GM12878 (cell line): ENCODE data around the gene DEF6. TPM values are rescaled to one million over a fixed set of nuclear protein-coding genes. Genes with fewer than 3 reads are reported as not detected.

Source experiments
- ATAC-seq: fragments of 200-7000 bp; cut with Tn5 transposase; 3 replicates; pipeline ENCODE4 v1.9.1; 2020; ENCODE audit warnings: mild to moderate bottlenecking, moderate library complexity
- BruUV-seq: library from RNA; stranded (reverse); fragments of 400-500 nt; replicated peaks from 2 replicates; lab custom pipeline; 2021; lab: Mats Ljungman, UMichigan
- CTCF ChIA-PET: fragments of 300-600 bp; sonication (Branson Sonifier 250); formaldehyde crosslinking; extraction: SDS; loops from one replicate; lab custom pipeline; 2021; ENCODE audit warnings: inconsistent platforms; lab: Yijun Ruan, JAX
- POLR2A ChIA-PET: fragments of 350-600 bp; formaldehyde crosslinking; extraction: SDS; loops from one replicate; lab custom pipeline; 2021; ENCODE audit warnings: inconsistent platforms; lab: Charles Lee
- RAD21 ChIA-PET: fragments of 300-600 bp; sonication (Branson Sonifier 250); formaldehyde crosslinking; loops from one replicate; lab custom pipeline; 2023; ENCODE audit warnings: antibody characterized with exemption; ENCODE audit not compliant: unreplicated experiment; lab: Charles Lee
- SMC1A ChIA-PET: fragments of 300-600 bp; sonication (Branson Sonifier 250); formaldehyde crosslinking; loops from one replicate; lab custom pipeline; 2023; ENCODE audit not compliant: unreplicated experiment, uncharacterized antibody; lab: Charles Lee
- DNase-seq: peaks from one replicate; pipeline ENCODE4 v3.0.0-alpha.2; 2011; ENCODE audit warnings: low read depth, low spot score
- FAIRE-seq: peaks from 3 replicates; lab custom pipeline; 2011; peaks lifted over from hg19 to GRCh38; lab: Jason Lieb, UNC
- H2AFZ ChIP-seq: 2 replicates; pipeline ENCODE4 v1.6.0; 2011; ENCODE audit warnings: low read depth, low read length, control low read depth; ENCODE audit not compliant: control insufficient read depth
- H3K27ac ChIP-seq: 2 replicates; pipeline ENCODE4 v1.5.1; 2011; ENCODE audit warnings: control low read depth; ENCODE audit not compliant: control insufficient read depth, insufficient read depth
- H3K27me3 ChIP-seq, 2 experiments: replicated peaks in 1 of 2; 2 replicates each; pipeline versions ENCODE4 v1.6.0 to v1.6.1; 2011; ENCODE audit warnings: low read length in 1 of 2; ENCODE audit not compliant: control insufficient read depth in 2 of 2, insufficient read depth in 2 of 2
- H3K36me3 ChIP-seq, 2 experiments: 2 replicates each; pipeline ENCODE4 v1.5.1; 2011; ENCODE audit warnings: low read length in 1 of 2; ENCODE audit not compliant: control insufficient read depth in 2 of 2, insufficient read depth in 2 of 2
- H3K4me1 ChIP-seq: 2 replicates; pipeline ENCODE4 v1.6.1; 2011; ENCODE audit warnings: mild to moderate bottlenecking, low read length, moderate library complexity, mixed read lengths; ENCODE audit not compliant: control insufficient read depth, insufficient read depth
- H3K4me2 ChIP-seq: 2 replicates; pipeline ENCODE4 v1.6.0; 2011; ENCODE audit warnings: control low read depth; ENCODE audit not compliant: control insufficient read depth, insufficient read depth
- H3K4me3 ChIP-seq: fragments of 200-600 bp; sonication (generic); 2 replicates; pipeline ENCODE4 v1.5.1; 2016
- H3K79me2 ChIP-seq: 2 replicates; pipeline ENCODE4 v1.6.0; 2011; ENCODE audit warnings: low read length; ENCODE audit not compliant: control insufficient read depth, insufficient read depth
- H3K9ac ChIP-seq: 2 replicates; pipeline ENCODE4 v1.8.0; 2011; ENCODE audit warnings: low read length, control low read depth, mixed read lengths; ENCODE audit not compliant: control insufficient read depth, insufficient read depth
- H3K9me3 ChIP-seq: replicated peaks from 3 replicates; pipeline ENCODE4 v1.5.1; 2011; ENCODE audit warnings: mild to moderate bottlenecking, low read length; ENCODE audit not compliant: control insufficient read depth, insufficient read depth
- H4K20me1 ChIP-seq: 2 replicates; pipeline ENCODE4 v1.6.0; 2011; ENCODE audit not compliant: control insufficient read depth, insufficient read depth
- ETV6 ChIP-seq, 2 experiments: fragments of 450-650 bp in 1 of 2; IDR thresholded peaks in 1 of 2; conservative IDR thresholded peaks in 1 of 2; 2 replicates each; pipeline ENCODE4 v1.6.1; 2014; ENCODE audit warnings: antibody characterized with exemption in 1 of 2, borderline replicate concordance in 1 of 2, low read depth in 1 of 2, mild to moderate bottlenecking in 1 of 2, moderate library complexity in 1 of 2
- HDAC2 ChIP-seq: fragments of 200-600 bp; sonication (generic); IDR thresholded peaks from 2 replicates; pipeline ENCODE4 v1.6.1; 2017
- JUND ChIP-seq: IDR thresholded peaks from 2 replicates; pipeline ENCODE4 v1.6.1; 2012; ENCODE audit warnings: low read depth, mild to moderate bottlenecking, low read length, improper control_type of control experiment, moderate library complexity
- KLF5 ChIP-seq: fragments of 450-650 bp; IDR thresholded peaks from 2 replicates; pipeline ENCODE4 v1.6.1; 2014; ENCODE audit warnings: mild to moderate bottlenecking; ENCODE audit not compliant: partially characterized antibody
- NKRF ChIP-seq: fragments of 450-650 bp; conservative IDR thresholded peaks from 2 replicates; pipeline ENCODE4 v1.6.1; 2017; ENCODE audit warnings: mild to moderate bottlenecking, moderate library complexity
- RUNX3 ChIP-seq: IDR thresholded peaks from 2 replicates; pipeline ENCODE4 v1.6.1; 2012; ENCODE audit warnings: low read length, inconsistent platforms
- SIX5 ChIP-seq: IDR thresholded peaks from 2 replicates; pipeline ENCODE4 v1.6.1; 2011; ENCODE audit warnings: mild to moderate bottlenecking, low read depth, low read length, moderate library complexity; ENCODE audit not compliant: severe bottlenecking
- SMC3 ChIP-seq: IDR thresholded peaks from 2 replicates; pipeline ENCODE4 v1.6.1; 2011; ENCODE audit warnings: low read length, improper control_type of control experiment, borderline replicate concordance
- SP1 ChIP-seq: IDR thresholded peaks from one replicate; pipeline ENCODE4 v1.6.1; 2011; ENCODE audit warnings: low read depth, low read length
- SUPT20H ChIP-seq: IDR thresholded peaks from 2 replicates; pipeline ENCODE4 v1.6.1; 2011; ENCODE audit warnings: low read depth, mild to moderate bottlenecking, low read length, moderate library complexity, borderline replicate concordance; ENCODE audit not compliant: control insufficient read depth
- SUZ12 ChIP-seq: fragments of 200-600 bp; sonication (generic); IDR thresholded peaks from one replicate; pipeline ENCODE4 v1.6.1; 2018; ENCODE audit warnings: antibody characterized with exemption, mild to moderate bottlenecking; ENCODE audit not compliant: unreplicated experiment
- TBL1XR1 ChIP-seq: IDR thresholded peaks from 2 replicates; pipeline ENCODE4 v1.6.1; 2012; ENCODE audit warnings: low read depth, low read length, improper control_type of control experiment
- TCF3 ChIP-seq: IDR thresholded peaks from 2 replicates; pipeline ENCODE4 v1.6.1; 2012; ENCODE audit warnings: low read depth, mild to moderate bottlenecking, low read length, borderline replicate concordance; ENCODE audit not compliant: insufficient read depth
- WGBS: methylation state at CpG from one replicate; pipeline ENCODE4 v1.1.6; 2016; ENCODE audit warnings: low lambda C conversion rate; ENCODE audit not compliant: insufficient replicate concordance, insufficient coverage; ENCODE audit errors: missing lambda C conversion rate; 5-methylcytosine and 5-hydroxymethylcytosine counted together
- in situ Hi-C: fragments of 300-500 bp; cut with MboI; formaldehyde crosslinking; loops from 9 replicates; pipeline ENCODE4 v1.14.3; 2018; ENCODE audit warnings: mixed read lengths
- intact Hi-C: fragments of 100-400 bp; cut with micrococcal nuclease; formaldehyde crosslinking; loops from one replicate; pipeline ENCODE4 v1.14.2; 2022; ENCODE audit not compliant: unreplicated experiment
- polyA plus RNA-seq, 11 experiments: library from polyadenylated mRNA; depleted of rRNA in 4 of 11; unstranded in 6 of 11; stranded (reverse) in 5 of 11; fragments of >200 nt; fragmentation: Nextera tagmentation in 4 of 11; fragmentation: Illumina TruSeq in 1 of 11; extraction: Ambion mirVana in 4 of 11; extraction: Trizol in 1 of 11; gene quantifications; 1 replicate in 1 of 11; 2 replicates in 10 of 11; pipeline versions ENCODE4 v1.2.1 to v1.2.3, GENCODE V29; 2011 to 2016; ENCODE audit warnings: inconsistent platforms in 2 of 11, missing spikeins in 2 of 11, low read depth in 1 of 11
- total RNA-seq, 4 experiments: library from RNA; depleted of rRNA in 3 of 4; stranded (reverse); fragments of >200 nt in 3 of 4; fragmentation: Illumina TruSeq in 1 of 4; extraction: Trizol in 1 of 4; gene quantifications; 2 replicates each; pipeline versions ENCODE4 v1.2.1 to v1.2.3, GENCODE V29; 2013 to 2021
- TF ChIP-seq, protein P1 (sequence below): fragments of 450-650 bp; formaldehyde crosslinking; IDR thresholded peaks from 2 replicates; pipeline ENCODE4 v1.5.0; 2022; ENCODE audit warnings: mild to moderate bottlenecking, missing genetic modification characterization

The DEF6 gene
- total and polyA plus RNA-seq, 10 of the 15 experiments (the other 5 are each of a cell fraction or from before 2014, with no cell fraction given): 3.3 to 69.5 (median 48.8) TPM

DNA sequence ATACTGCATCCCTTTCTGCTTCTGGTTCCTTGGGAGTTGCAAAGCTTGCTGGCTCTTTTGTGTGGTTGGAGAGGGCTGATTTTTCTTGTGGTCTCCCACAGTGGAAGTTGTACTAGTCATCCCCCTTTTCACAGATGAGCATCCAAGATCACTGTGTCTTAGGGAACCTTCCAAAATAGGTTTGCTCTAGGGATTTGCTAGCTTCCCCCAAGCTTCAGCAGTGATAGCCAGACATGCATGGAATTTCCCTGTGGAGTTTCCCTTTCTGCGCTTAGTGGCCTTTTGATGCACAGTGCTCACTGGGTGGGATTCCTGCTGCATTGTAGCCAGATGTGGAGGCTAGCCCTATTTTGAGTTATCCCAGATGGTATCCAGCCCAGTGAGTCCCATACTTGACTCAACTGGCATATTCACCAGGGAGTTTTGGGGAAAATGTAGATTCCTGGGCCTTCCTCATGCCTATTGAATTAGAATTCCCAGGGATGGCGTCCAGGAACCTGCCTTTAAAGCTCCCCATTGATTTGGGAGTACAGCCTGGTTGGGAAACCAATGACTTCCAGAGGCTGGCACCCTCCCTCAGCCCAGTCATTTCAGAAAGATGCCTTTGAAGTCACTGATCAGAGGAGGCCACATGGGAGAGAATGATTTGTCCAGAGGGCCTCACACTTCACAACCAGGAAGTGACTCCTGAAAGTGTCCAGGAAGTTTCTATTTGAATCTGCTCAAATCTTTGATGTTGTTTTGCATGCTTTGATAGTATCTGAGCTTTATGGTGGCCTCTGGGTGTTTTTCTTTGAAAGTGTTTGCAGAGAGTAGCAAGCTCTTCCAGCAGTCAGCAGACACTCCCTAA is 70.6 kb downstream of the DEF6 start (continued):
- TF ChIP-seq, protein P1, sequence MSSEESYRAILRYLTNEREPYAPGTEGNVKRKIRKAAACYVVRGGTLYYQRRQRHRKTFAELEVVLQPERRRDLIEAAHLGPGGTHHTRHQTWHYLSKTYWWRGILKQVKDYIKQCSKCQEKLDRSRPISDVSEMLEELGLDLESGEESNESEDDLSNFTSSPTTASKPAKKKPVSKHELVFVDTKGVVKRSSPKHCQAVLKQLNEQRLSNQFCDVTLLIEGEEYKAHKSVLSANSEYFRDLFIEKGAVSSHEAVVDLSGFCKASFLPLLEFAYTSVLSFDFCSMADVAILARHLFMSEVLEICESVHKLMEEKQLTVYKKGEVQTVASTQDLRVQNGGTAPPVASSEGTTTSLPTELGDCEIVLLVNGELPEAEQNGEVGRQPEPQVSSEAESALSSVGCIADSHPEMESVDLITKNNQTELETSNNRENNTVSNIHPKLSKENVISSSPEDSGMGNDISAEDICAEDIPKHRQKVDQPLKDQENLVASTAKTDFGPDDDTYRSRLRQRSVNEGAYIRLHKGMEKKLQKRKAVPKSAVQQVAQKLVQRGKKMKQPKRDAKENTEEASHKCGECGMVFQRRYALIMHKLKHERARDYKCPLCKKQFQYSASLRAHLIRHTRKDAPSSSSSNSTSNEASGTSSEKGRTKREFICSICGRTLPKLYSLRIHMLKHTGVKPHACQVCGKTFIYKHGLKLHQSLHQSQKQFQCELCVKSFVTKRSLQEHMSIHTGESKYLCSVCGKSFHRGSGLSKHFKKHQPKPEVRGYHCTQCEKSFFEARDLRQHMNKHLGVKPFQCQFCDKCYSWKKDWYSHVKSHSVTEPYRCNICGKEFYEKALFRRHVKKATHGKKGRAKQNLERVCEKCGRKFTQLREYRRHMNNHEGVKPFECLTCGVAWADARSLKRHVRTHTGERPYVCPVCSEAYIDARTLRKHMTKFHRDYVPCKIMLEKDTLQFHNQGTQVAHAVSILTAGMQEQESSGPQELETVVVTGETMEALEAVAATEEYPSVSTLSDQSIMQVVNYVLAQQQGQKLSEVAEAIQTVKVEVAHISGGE (CRISPR knock-in tag): no peak

DNA sequence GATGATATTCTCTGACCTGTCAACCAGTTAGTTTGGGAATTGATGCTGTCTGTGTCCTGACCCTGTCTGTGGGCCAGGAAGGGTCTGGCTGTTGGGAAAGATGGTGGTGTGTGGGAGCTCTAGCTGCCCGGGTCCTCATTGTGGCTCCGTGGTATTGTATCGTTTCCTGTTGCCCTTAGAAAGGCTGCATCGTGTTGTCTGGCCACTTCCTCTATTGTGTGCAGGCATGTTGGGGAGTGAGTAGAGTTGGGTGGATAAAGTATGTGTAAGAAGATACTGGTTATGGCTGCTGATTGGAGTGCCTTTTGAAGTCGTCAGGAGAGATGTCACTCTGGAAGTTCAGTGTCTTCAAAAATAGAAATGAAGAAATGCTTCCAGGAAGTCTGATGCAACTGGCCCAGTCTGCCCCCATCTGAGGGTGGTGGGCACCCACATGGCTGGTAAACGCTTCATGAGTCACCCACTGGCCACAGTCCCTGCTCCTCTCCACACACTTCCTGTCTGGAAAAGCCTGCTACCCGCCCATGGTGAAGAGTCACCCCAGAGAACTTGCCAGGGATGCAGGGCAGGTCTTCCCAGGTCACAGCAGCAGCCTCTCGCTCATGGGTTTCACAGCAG is 72.6 kb downstream of the DEF6 start:
- SMC1A ChIA-PET: interaction anchor here (1.6 kb wide), 1 partner anchor 26 kb away, joined by 4 read pairs; no protein-coding TSS in a partner anchor
- FAIRE-seq (peak; percentile 61), ATAC-seq (peak; percentile 89), DNase-seq (no peak)
- H3K27ac ChIP-seq: peak overlapping the region; percentile 84
- H3K79me2 ChIP-seq: peaks cover 11% of the 10 kb centered on the region
- no peaks in the 10 kb centered on the region for H3K9me3 ChIP-seq
- RAD21 ChIA-PET: interaction anchor here (1.4 kb wide), 1 partner anchor 22 kb away, joined by 3 read pairs; no protein-coding TSS in a partner anchor
- H3K4me3 ChIP-seq: peak overlapping the region; percentile 37; the same call in 1 of the 2 replicates
- H3K4me2 ChIP-seq: peak overlapping the region; percentile 73
- peak overlapping the region; percentile 44 for H3K9ac ChIP-seq
- CTCF ChIA-PET: no interaction called here
- POLR2A ChIA-PET: no interaction called here
- H3K27me3 ChIP-seq: no peaks in the 10 kb centered on the region
- H3K4me1 ChIP-seq: peaks cover 44% of the 10 kb centered on the region
- in situ Hi-C loops (no loop called here), intact Hi-C loops (no loop called here)
- H3K36me3 ChIP-seq: no peaks in the 10 kb centered on the region; a peak in 1 of 4 replicates
- BruUV-seq: no TSS peak
- peak overlapping the region; percentile 81 for H2AFZ ChIP-seq
- no peaks in the 10 kb centered on the region for H4K20me1 ChIP-seq
- 13% methylated on average over 8 of the region's 8 CpGs for WGBS
- no peak for TF ChIP-seq TCF3
- peak; percentile 5 for TF ChIP-seq SP1
- TF ChIP-seq SMC3: no peak
- TF ChIP-seq NKRF: no peak
- no peak for TF ChIP-seq TBL1XR1
- no peak for TF ChIP-seq JUND
- peak; percentile 79 for TF ChIP-seq RUNX3
- TF ChIP-seq SIX5: no peak
- no peak for TF ChIP-seq HDAC2
- TF ChIP-seq SUZ12: no peak
- no peak for TF ChIP-seq KLF5
- TF ChIP-seq ETV6 (conservative IDR thresholded peaks at IDR 0.05 in 1 of 2, IDR thresholded peaks at IDR 0.05 in 1 of 2; ENCODE audit: borderline replicate concordance in 1 of 2, low read depth in 1 of 2): peak in 1 of 2 experiments; percentile 75; a peak in 2 of 4 replicates
- TF ChIP-seq SUPT20H: no peak
